GM18498 (cell line): ENCODE data around the gene MICAL3.
"Not testable (repeated sequence)": the region's sequence is repeated elsewhere in the genome, so short reads cannot be mapped to it uniquely, and the experiment has no call there.

ENCODE experiments used
- ATAC-seq: cut with Tn5 transposase; IDR thresholded peaks from one replicate; pipeline ENCODE4 v1.9.1; 2021; ENCODE audit warnings: mild to moderate bottlenecking, moderate library complexity; ENCODE audit not compliant: unreplicated experiment

The MICAL3 gene

GRCh38 chr22:18000441-18001039 is 23.8 kb downstream of the MICAL3 start:
- ATAC-seq = no peak

GRCh38 chr22:17999851-18000250 is 24.5 kb downstream of the MICAL3 start:
- no peak for ATAC-seq

DNA sequence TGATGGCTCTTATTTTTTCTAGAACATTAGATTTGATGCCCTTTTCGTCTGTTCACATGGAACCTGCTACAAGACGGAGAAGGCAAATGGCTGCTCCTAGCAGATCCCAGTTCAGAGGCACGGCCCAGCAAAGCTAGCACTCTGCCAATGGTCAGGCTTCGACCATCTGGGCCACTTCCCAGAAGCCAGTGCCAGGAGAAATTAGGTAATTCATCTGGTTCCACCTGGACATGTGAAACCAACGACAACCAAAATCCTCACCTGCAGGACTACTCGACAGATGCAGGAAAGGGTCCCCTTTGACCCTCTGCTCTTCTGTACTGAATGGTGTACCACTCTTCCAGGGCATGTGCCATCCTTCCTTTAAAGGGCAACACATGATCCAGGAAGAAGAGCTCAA is 25.4 kb downstream of the MICAL3 start:
- no peak for ATAC-seq

- ATAC-seq = no peak
Measured at GRCh38 chr22:17997456-17997855, 26.9 kb downstream of the MICAL3 start.

- not testable (repeated sequence) for ATAC-seq
Measured at GRCh38 chr22:17995256-17995655, 29.1 kb downstream of the MICAL3 start.

DNA sequence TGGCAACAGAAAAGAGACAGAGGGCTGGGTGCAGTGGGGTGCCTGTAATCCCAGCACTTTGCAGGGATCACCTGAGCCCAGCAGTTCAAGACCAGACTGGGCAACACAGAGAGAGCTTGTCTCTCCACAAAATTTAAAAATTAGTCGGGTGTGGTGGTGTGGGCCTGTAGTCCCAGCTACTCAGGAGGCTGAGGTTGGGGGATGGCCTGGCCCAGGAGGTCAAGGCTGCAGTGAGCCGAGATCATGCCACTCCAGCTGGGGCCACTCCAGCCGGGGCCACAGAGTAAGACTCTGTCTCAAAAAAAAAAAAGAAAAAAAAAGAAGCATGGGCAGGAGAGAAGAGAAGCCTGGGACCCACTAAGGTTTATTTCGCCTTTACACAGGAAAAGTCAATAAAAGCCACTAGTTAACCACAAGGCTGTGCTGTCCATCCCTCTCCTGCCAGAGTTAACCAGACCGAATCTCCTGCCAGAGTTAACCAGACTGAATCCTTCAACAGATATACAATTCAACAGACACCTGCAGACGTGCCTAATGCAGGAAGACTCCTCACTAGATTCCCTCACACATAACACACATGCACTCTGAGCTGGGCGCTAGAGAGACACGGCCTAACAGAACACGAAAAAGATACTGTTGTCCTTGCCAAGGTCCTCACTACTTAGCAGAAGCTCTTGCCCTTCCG is 29.8 kb downstream of the MICAL3 start:
- ATAC-seq = no peak

DNA sequence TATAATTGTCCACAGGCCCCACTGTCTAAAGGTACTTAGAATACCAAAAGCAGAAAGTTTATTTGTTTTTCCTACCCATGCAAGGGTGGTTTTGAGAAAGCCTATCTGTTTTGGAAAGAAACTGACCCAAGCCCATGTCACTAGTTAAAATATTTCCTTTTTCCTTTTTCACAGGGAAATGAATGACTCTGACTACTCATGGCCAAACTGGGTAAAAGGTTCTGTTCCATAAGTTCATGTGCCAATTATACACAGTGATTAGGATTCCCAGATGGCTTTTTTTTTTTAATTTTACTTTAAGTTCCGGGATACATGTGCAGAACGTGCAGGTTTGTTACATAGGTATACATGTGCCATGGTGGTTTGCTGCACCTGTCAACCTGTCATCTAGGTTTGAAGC is 31.4 kb downstream of the MICAL3 start:
- not testable (repeated sequence) for ATAC-seq

GRCh38 chr22:17991992-17992391 is 32.4 kb downstream of the MICAL3 start:
- ATAC-seq = not testable (repeated sequence)

GRCh38 chr22:17990942-17991341 is 33.4 kb downstream of the MICAL3 start:
- no peak for ATAC-seq

DNA sequence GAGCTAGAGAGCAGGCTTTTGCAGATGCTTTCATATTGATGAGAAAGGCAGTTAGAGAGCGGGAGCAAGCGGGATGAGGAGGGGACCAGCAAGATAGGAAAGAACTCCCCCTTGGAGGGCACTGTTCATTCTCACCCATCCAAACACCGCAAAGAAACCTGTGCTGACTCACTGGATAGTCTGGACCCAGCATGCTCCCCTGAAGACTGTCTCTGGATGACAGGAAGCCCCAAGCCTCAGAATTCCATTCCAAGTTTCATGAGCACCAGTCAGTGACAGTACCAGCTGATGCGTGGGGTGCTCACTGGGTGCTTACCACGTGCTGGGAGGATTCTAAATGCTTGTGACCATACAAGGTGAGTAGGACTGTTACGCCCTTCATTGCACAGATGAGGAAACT is 34.2 kb downstream of the MICAL3 start:
- no peak for ATAC-seq

DNA sequence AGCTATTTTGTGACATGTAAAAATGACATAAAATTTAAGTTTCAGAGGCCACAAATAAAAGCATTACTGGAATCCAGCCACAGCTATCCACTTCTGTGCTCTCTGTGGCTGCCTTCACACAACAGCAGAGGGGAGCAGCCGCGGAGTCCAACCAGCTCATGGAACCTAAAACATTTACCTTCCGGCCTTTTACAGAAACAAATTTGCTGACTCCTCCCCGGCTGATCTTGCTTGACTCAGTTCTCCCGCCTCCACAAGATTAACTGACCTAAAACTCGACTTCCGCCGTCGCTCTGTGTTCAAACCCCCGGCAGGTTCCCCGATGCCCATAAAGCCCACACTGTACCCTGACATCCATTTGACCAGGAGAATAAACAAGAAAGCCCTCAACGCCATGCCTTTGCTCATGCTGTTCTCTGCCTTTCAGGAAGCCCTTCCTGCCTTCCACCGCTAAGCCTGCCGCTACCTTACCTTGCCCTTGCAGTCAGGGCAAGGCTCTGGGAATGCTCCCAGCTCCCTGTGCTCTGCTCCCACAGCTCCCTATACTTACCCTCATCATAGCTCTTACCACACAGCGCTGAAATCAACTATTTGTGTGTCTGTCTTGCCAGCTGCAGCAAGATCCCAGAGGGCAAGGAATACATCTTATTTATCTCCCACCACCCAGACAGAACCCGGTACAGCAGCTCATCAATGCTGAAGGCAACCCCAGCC is 35.4 kb downstream of the MICAL3 start:
- no peak for ATAC-seq

GRCh38 chr22:17985606-17986005 is 38.8 kb downstream of the MICAL3 start:
- no peak for ATAC-seq

- not testable (repeated sequence) for ATAC-seq
Measured at GRCh38 chr22:17985071-17985470, 39.3 kb downstream of the MICAL3 start.

GRCh38 chr22:17984114-17984513 is 40.2 kb downstream of the MICAL3 start:
- ATAC-seq = no peak

GRCh38 chr22:17982572-17983141 is 41.7 kb downstream of the MICAL3 start:
- ATAC-seq = no peak

GRCh38 chr22:17981497-17981896 is 42.9 kb downstream of the MICAL3 start:
- ATAC-seq = no peak

DNA sequence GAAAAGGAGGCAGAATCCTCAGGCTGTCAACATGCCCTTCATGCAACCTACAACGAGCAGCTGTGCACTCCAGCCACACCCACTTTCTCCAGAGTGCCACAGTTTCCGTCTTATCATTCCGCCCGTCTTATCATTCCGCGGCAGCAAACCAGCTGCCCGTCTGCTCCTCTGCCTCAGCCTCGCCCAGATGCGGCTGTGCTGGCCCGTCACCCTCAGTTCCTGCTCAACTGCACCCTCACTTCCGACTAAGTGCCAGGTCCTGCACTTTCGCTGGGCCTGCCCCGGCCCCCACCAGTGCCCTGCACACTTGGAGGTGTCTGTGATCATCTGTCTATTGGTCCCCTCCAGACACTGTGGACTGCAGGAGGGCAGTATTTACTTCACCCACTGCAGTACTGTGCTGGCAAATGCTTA is 43.7 kb downstream of the MICAL3 start:
- no peak for ATAC-seq

- no peak for ATAC-seq
Measured at GRCh38 chr22:17980015-17980590, 44.3 kb downstream of the MICAL3 start.

DNA sequence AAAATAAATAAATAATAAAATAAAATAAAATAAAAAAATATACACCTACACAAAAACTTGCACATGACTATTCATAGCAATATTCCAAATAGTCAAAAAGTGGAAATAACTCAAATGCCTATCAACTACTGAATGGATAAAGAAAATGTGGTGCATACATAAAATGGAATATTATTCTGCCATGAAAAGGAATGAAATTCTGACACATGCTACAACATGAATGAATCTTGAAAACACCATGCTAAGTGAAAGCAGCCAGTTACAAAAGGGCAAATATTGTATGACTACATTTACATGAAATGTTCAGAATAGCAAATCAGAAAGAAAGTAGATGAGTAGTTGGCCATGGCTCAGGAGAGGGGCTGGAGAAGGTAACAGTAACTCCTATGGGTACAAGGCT is 46.3 kb downstream of the MICAL3 start:
- ATAC-seq = no peak

DNA sequence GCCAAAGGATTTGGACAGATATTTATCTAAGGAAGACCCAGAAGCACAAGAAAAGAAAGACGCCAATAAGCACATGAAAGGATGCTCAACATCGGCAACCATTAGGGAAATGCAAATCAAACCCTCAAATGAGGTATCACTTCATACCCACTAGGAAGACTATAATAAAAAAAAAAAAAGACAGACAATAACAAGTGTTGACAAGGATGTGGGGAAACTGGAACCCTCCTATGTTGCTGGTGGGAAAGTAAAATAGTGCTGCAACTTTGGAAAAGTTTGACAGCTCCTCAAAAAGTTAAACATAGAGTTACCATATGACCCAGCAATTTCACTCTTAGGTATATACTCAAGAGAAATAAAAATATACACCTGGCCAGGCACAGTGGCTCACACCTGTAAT is 47.0 kb downstream of the MICAL3 start:
- ATAC-seq = no peak

DNA sequence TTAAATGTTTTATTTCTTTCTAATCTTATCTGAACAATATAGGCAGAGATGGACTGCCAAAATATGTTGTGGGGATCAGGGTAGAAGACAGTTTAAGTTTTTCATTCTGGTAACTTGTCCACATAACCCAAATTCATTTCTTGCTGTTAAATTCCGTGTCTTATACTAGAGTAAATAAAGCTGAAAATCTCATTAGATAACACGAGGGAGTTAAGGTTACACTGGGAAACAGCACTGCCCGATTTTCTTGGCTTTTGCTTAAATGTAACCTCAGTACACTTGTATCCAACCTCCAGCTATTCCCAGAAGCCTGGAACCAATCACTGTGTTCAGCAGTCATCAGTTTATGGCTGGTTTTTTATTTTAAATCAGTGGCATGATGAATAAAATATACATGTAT is 48.2 kb downstream of the MICAL3 start:
- no peak for ATAC-seq
